Bronchial epithelial cell (primary cell): ENCODE results near the gene CCDC188. TPM values are rescaled to one million over a fixed set of nuclear protein-coding genes. Genes with fewer than 3 reads are reported as not detected.

ENCODE experiments used
- DNase-seq: peaks from one replicate; pipeline ENCODE4 v3.0.0-alpha.2; 2010; ENCODE audit warnings: low read depth
- FAIRE-seq: peaks from 2 replicates; lab custom pipeline; 2011; peaks lifted over from hg19 to GRCh38; lab: Jason Lieb, UNC
- H3K27me3 ChIP-seq: 2 replicates; pipeline ENCODE4 v1.5.1; 2011; ENCODE audit warnings: low read length; ENCODE audit not compliant: control insufficient read depth, insufficient read depth
- H3K36me3 ChIP-seq: 2 replicates; pipeline ENCODE4 v1.5.1; 2011; ENCODE audit warnings: low read length; ENCODE audit not compliant: control insufficient read depth, insufficient read depth
- H3K4me3 ChIP-seq: 2 replicates; pipeline ENCODE4 v1.5.1; 2011; ENCODE audit warnings: mild to moderate bottlenecking, low read depth, low read length, control low read depth
- CTCF ChIP-seq: IDR thresholded peaks from 2 replicates; pipeline ENCODE4 v1.5.1; 2011; ENCODE audit warnings: mild to moderate bottlenecking, moderate library complexity, low read length, control low read depth, inconsistent platforms; ENCODE audit not compliant: insufficient read depth, severe bottlenecking
- total RNA-seq: library from RNA; depleted of rRNA; stranded (reverse); fragments of >200 nt; gene quantifications from 2 replicates; pipeline ENCODE4 v1.2.1, GENCODE V29; 2014

The CCDC188 gene
- total RNA-seq, 1 donor from 2014 or later: not detected

GRCh38 chr22:20196094-20196842 lies 45.4 kb upstream of the CCDC188 start:
- no peaks in the 10 kb centered on the region for H3K36me3 ChIP-seq
- no peak overlapping the region for H3K4me3 ChIP-seq
- peaks cover 4% of the 10 kb centered on the region for H3K27me3 ChIP-seq
- DNase-seq (no peak), FAIRE-seq (no peak)
- TF ChIP-seq CTCF: no peak

- H3K27me3 ChIP-seq: peaks cover 4% of the 10 kb centered on the region
- TF ChIP-seq CTCF: no peak
- no peaks in the 10 kb centered on the region for H3K36me3 ChIP-seq
- DNase-seq (no peak), FAIRE-seq (no peak)
- H3K4me3 ChIP-seq: no peak overlapping the region
These were observed 44.1 kb upstream of the CCDC188 start for GRCh38 chr22:20194681-20195593.

- no peaks in the 10 kb centered on the region for H3K36me3 ChIP-seq
- DNase-seq (no peak), FAIRE-seq (no peak)
- no peak overlapping the region for H3K4me3 ChIP-seq
- TF ChIP-seq CTCF: no peak
- peaks cover 3% of the 10 kb centered on the region for H3K27me3 ChIP-seq
These were observed 43.1 kb upstream of the CCDC188 start for GRCh38 chr22:20193761-20194494.

- Histone ChIP-seq H3K4me3 (no peak overlapping the region), H3K27me3 (no peaks in the 10 kb centered on the region), H3K36me3 (no peaks in the 10 kb centered on the region)
- no peak for TF ChIP-seq CTCF
- FAIRE-seq (no peak), DNase-seq (no peak)
These were observed 42.3 kb upstream of the CCDC188 start for GRCh38 chr22:20192972-20193760.

- no peak overlapping the region for H3K4me3 ChIP-seq
- TF ChIP-seq CTCF: no peak
- H3K27me3 ChIP-seq: no peaks in the 10 kb centered on the region
- DNase-seq (no peak), FAIRE-seq (no peak)
- no peaks in the 10 kb centered on the region for H3K36me3 ChIP-seq
These were observed 41.6 kb upstream of the CCDC188 start for GRCh38 chr22:20192293-20192971.
